Measurements from ENCODE around the gene MAPK8IP3.

Gene MAPK8IP3

GRCh38 chr16:1818204-1818872 is 112.3 kb downstream of the MAPK8IP3 start:
- H3K4me3 ChIP-seq (ENCODE audit: low read depth, low read length) = no peak overlapping the region
- no peak for DNase-seq (ENCODE audit: low read depth)
- TF ChIP-seq CTCF (IDR thresholded peaks at IDR 0.05; ENCODE audit: insufficient read depth, low read depth, low read length, missing control alignments) = no peak

- DNase-seq (ENCODE audit: low read depth) = no peak
- no peak for TF ChIP-seq CTCF (IDR thresholded peaks at IDR 0.05; ENCODE audit: insufficient read depth, low read depth, low read length, missing control alignments)
- no peak overlapping the region for H3K4me3 ChIP-seq (ENCODE audit: low read depth, low read length)
These were observed 113.0 kb downstream of the MAPK8IP3 start for GRCh38 chr16:1818873-1819525.

- DNase-seq (ENCODE audit: low read depth) = no peak
- no peak overlapping the region for H3K4me3 ChIP-seq (ENCODE audit: low read depth, low read length)
- TF ChIP-seq CTCF (IDR thresholded peaks at IDR 0.05; ENCODE audit: insufficient read depth, low read depth, low read length, missing control alignments) = no peak
These were observed 113.6 kb downstream of the MAPK8IP3 start for GRCh38 chr16:1819611-1820010.
